OCI-LY3 (cell line): Measurements from ENCODE around the gene RAET1E.

Source experiments
- EZH2phosphoT487 ChIP-seq: fragments of 200-600 bp; shearing (Covaris generic); IDR thresholded peaks from 2 replicates; pipeline ENCODE4 v1.6.1; 2018; ENCODE audit warnings: antibody characterized with exemption, mixed run types, low read depth
- TF ChIP-seq, protein P1 (sequence below): fragments of 200-600, 300-600 bp; sonication (generic); IDR thresholded peaks from 2 replicates; pipeline ENCODE4 v1.5.1; 2014; ENCODE audit warnings: antibody characterized with exemption, low read length, low read depth

DNA sequence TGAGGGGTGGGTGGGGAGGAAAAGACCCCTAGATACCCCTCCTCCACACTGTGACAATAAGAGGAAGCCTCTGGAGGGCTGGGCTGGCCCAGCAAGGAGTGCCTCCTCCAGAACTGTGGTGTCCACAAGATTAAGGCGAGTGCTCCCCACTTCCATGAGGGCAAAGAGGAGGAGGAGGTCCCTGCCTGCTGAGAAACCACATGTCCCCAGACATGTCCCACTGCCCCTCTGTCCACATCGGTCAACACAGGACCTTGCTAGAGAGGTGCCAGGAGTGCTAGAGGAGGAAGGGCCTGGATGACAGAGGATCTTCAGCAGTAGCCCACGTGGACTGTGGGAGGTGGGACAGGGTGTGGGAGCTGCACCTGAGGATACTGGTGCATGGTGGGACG lies 21.9 kb upstream of the RAET1E start:
- TF ChIP-seq, protein P1, sequence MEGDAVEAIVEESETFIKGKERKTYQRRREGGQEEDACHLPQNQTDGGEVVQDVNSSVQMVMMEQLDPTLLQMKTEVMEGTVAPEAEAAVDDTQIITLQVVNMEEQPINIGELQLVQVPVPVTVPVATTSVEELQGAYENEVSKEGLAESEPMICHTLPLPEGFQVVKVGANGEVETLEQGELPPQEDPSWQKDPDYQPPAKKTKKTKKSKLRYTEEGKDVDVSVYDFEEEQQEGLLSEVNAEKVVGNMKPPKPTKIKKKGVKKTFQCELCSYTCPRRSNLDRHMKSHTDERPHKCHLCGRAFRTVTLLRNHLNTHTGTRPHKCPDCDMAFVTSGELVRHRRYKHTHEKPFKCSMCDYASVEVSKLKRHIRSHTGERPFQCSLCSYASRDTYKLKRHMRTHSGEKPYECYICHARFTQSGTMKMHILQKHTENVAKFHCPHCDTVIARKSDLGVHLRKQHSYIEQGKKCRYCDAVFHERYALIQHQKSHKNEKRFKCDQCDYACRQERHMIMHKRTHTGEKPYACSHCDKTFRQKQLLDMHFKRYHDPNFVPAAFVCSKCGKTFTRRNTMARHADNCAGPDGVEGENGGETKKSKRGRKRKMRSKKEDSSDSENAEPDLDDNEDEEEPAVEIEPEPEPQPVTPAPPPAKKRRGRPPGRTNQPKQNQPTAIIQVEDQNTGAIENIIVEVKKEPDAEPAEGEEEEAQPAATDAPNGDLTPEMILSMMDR, result no peak
- no peak for TF ChIP-seq EZH2phosphoT487
